HG03045 (cell line): Measurements from ENCODE around the gene MAP3K7.

Experiments used
- ATAC-seq: cut with Tn5 transposase; IDR thresholded peaks from one replicate; pipeline ENCODE4 v1.9.1; 2021; ENCODE audit warnings: mild to moderate bottlenecking, moderate library complexity; ENCODE audit not compliant: unreplicated experiment

The MAP3K7 gene

GRCh38 chr6:90485635-90486277 is 101.1 kb downstream of the MAP3K7 start:
- no peak for ATAC-seq

GRCh38 chr6:90484903-90485302 is 102.0 kb downstream of the MAP3K7 start:
- ATAC-seq = no peak

GRCh38 chr6:90484385-90484784 is 102.5 kb downstream of the MAP3K7 start:
- no peak for ATAC-seq

- no peak for ATAC-seq
Measured at GRCh38 chr6:90483956-90484355, 102.9 kb downstream of the MAP3K7 start.

GRCh38 chr6:90483116-90483839 is 103.6 kb downstream of the MAP3K7 start:
- ATAC-seq = no peak

- ATAC-seq = no peak
Measured at GRCh38 chr6:90480666-90481065, 106.2 kb downstream of the MAP3K7 start.

GRCh38 chr6:90479603-90479926 is 107.3 kb downstream of the MAP3K7 start:
- ATAC-seq = no peak

- peak; percentile 93 for ATAC-seq
Measured at GRCh38 chr6:90478789-90479602, 107.9 kb downstream of the MAP3K7 start.

GRCh38 chr6:90478278-90478677 is 108.6 kb downstream of the MAP3K7 start:
- ATAC-seq = no peak

GRCh38 chr6:90477366-90477765 is 109.5 kb downstream of the MAP3K7 start:
- no peak for ATAC-seq

- ATAC-seq = no peak
Measured at GRCh38 chr6:90472716-90473115, 114.2 kb downstream of the MAP3K7 start.

- ATAC-seq = no peak
Measured at GRCh38 chr6:90471263-90471662, 115.6 kb downstream of the MAP3K7 start.

GRCh38 chr6:90469906-90470305 is 117.0 kb downstream of the MAP3K7 start:
- no peak for ATAC-seq

GRCh38 chr6:90468859-90469258 is 118.0 kb downstream of the MAP3K7 start:
- ATAC-seq = no peak

- no peak for ATAC-seq
Measured at GRCh38 chr6:90468080-90468479, 118.8 kb downstream of the MAP3K7 start.

GRCh38 chr6:90467546-90467945 is 119.3 kb downstream of the MAP3K7 start:
- ATAC-seq = no peak

- ATAC-seq = no peak
Measured at GRCh38 chr6:90466154-90466940, 120.5 kb downstream of the MAP3K7 start.

GRCh38 chr6:90465686-90466085 is 121.2 kb downstream of the MAP3K7 start:
- ATAC-seq = no peak

- no peak for ATAC-seq
Measured at GRCh38 chr6:90464507-90464906, 122.4 kb downstream of the MAP3K7 start.

GRCh38 chr6:90463874-90464273 is 123.0 kb downstream of the MAP3K7 start:
- ATAC-seq = no peak
